ENCODE measurements around the gene PHOSPHO1. TPM values are rescaled to one million over a fixed set of nuclear protein-coding genes. Genes with fewer than 3 reads are reported as not detected.
"Not testable (repeated sequence)": the region's sequence is repeated elsewhere in the genome, so short reads cannot be mapped to it uniquely, and the experiment has no call there.

Gene PHOSPHO1
- total RNA-seq, 1 donor from 2014 or later, result 0.52 TPM

DNA sequence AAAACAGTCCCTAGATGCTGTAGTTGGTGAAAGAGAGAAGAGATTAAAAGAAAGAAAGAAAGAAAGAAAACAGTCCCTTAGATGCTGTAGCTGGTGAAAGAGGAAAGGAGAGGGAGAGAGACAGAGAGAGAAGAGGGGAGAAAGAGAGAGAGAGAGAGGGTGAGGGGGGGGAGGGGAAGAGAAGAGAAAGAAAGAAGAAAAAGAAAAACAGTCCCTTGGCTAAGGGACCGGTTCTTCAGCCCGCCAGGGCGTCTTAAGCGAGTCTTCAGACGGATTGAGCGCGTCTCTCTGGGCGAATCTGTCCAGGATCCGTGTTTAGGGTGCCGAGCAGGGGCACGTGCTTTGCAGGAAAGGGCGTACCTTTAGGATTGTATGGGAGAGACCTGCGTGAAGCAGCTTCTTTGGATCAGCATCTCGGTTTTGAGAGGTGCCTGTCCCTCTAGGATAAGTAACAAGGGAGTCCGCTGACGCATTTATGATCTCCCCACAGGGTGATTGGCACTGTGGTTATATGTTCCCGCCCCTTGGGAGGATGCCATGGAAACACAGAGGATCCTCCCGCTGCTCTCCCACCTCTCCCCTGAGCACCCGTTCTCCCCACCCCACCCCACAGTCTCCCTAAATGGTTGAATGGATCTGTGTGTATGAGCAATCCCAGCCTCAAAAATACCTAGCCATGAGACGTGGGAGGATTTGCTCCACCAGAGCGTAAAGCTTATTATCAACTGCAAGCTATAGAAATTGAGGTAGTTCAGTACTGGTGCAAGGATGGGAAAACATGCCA, 36.9 kb downstream of the PHOSPHO1 start:
- DNase-seq, result no peak
- H3K36me3 ChIP-seq, result no peaks in the 10 kb centered on the region
- H3K27me3 ChIP-seq (ENCODE audit: low read depth), result no peaks in the 10 kb centered on the region
- peak overlapping the region; percentile 77 for H3K4me3 ChIP-seq
- peak overlapping the region; percentile 97 for H3K27ac ChIP-seq (replicated peaks)
- no peak for TF ChIP-seq CTCF (IDR thresholded peaks at IDR 0.05; ENCODE audit: borderline replicate concordance)
- intact Hi-C loops (cut with micrococcal nuclease), result no loop called here
- peaks cover 20% of the 10 kb centered on the region for H3K4me1 ChIP-seq
- no peaks in the 10 kb centered on the region for H3K9me3 ChIP-seq (replicated peaks)

DNA sequence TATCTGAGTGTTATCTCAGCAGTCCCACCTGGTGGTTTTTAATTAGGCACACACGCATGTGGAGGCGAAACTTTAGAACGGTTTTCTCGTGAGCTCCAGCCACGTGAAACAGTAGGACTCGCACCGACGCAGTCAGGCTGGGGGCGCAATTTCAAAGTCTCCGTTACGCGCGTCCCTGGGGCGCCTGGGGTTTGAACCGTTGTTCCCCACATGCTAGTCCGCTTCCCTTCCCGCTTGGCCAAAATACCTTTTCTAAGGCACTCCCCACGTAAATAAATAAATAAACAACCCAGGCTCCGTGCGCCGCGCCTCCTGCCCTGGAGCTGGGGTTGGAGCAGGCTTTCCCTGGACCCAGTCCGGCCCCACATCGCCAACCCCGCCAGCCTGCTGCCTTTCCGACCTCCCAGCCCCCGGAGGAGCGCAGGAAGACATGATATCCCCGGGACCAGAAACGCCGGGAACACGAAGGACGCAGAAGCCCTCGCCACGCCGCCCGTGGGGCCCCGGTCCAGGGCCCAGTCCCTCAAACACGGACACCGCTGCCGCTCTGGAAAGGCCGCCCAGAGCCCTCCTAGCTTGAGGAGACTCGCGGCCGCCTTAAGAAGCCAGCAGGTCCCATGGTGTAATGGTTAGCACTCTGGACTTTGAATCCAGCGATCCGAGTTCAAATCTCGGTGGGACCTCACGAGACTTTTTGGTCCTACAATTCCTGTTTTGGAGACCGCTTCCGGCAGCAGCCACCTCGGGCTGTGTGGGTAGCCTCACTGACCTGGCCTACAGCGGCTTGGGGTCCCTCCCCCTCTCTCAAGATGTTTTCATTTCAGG, 38.5 kb downstream of the PHOSPHO1 start:
- Histone ChIP-seq H3K4me1 (peaks cover 20% of the 10 kb centered on the region), H3K4me3 (peak overlapping the region; percentile 77), H3K36me3 (no peaks in the 10 kb centered on the region), H3K27ac (replicated peaks) (peak overlapping the region; percentile 97), H3K27me3 (ENCODE audit: low read depth) (no peaks in the 10 kb centered on the region), H3K9me3 (replicated peaks) (no peaks in the 10 kb centered on the region)
- TF ChIP-seq CTCF (IDR thresholded peaks at IDR 0.05; ENCODE audit: borderline replicate concordance), result peak; percentile 43
- intact Hi-C loops (cut with micrococcal nuclease), result no loop called here
- peak; percentile 89 for DNase-seq

DNA sequence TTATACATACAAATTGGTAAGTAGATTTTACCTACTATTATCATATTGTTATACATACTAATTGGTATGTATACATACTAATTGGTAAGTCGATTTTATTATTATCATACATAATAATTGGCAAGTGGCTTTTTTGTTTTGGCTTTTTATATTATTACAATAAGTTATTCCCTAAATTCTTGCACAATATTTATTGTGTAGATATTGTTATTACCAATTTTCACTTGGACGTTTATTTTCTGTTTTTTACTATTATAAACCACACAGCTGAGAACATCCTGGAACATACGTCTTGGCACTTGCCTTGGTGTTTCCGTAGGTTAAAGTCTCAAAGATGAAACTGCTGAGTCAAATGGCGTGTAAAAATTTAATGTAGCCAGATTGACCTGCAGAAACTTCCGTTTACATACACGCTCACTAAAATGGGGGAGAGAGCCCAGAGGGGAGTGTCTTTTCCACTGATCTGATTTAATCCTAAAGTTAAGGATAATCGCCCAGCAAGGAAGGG, 39.1 kb downstream of the PHOSPHO1 start:
- Histone ChIP-seq H3K27me3 (ENCODE audit: low read depth) (no peaks in the 10 kb centered on the region), H3K9me3 (replicated peaks) (no peaks in the 10 kb centered on the region), H3K4me1 (peaks cover 20% of the 10 kb centered on the region), H3K27ac (replicated peaks) (peak overlapping the region; percentile 97), H3K36me3 (no peaks in the 10 kb centered on the region), H3K4me3 (peak overlapping the region; percentile 77)
- intact Hi-C loops (cut with micrococcal nuclease), result no loop called here
- no peak for TF ChIP-seq CTCF (IDR thresholded peaks at IDR 0.05; ENCODE audit: borderline replicate concordance)
- DNase-seq, result no peak

DNA sequence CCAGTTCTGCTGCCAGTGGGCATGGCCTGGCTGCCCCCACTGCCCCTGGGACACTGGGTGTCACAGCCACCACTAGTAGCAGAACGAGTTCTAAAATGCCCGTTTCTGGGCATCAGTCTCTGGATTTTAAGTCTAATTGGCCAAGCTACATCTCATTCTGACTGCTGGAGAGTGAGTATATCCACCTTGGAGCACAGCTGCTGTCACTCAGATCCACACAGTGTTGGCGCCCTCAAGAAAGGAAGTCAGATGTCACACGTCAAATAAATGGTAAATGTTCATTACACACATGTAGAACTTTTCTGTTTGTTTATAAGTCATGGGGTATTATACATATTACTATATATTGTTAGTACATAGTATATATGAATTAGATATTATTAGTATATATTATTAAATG, 39.7 kb downstream of the PHOSPHO1 start:
- Histone ChIP-seq H3K9me3 (replicated peaks) (peaks cover under 1% of the 10 kb centered on the region), H3K4me1 (peaks cover 20% of the 10 kb centered on the region), H3K27me3 (ENCODE audit: low read depth) (no peaks in the 10 kb centered on the region), H3K4me3 (no peak overlapping the region), H3K36me3 (no peaks in the 10 kb centered on the region), H3K27ac (replicated peaks) (no peak overlapping the region)
- DNase-seq, result no peak
- intact Hi-C loops (cut with micrococcal nuclease), result no loop called here
- TF ChIP-seq CTCF (IDR thresholded peaks at IDR 0.05; ENCODE audit: borderline replicate concordance), result no peak

DNA sequence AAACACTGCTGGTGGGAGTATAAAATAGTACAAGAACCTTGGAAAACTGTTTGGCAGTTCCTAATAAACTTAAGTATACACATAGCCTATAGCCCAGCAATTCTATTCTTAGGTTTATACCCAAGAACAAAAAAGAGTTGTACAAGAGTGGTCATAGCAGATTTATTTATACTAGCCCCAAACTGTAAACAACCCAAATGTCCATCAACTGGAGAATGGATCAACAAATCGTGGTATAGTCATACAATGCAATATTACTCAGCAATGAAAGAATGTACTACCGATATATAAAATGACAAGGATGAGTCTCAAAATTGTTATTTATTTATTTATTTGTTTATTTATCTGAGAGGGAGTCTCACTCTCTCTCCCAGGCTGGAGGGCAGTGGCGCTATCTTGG, 43.3 kb downstream of the PHOSPHO1 start:
- Histone ChIP-seq H3K27ac (replicated peaks) (no peak overlapping the region), H3K9me3 (replicated peaks) (peaks cover 14% of the 10 kb centered on the region), H3K27me3 (ENCODE audit: low read depth) (peaks cover 16% of the 10 kb centered on the region), H3K4me1 (peaks cover 8% of the 10 kb centered on the region), H3K36me3 (no peaks in the 10 kb centered on the region), H3K4me3 (no peak overlapping the region)
- intact Hi-C loops (cut with micrococcal nuclease), result no loop called here
- TF ChIP-seq CTCF (IDR thresholded peaks at IDR 0.05; ENCODE audit: borderline replicate concordance), result no peak
- no peak for DNase-seq

DNA sequence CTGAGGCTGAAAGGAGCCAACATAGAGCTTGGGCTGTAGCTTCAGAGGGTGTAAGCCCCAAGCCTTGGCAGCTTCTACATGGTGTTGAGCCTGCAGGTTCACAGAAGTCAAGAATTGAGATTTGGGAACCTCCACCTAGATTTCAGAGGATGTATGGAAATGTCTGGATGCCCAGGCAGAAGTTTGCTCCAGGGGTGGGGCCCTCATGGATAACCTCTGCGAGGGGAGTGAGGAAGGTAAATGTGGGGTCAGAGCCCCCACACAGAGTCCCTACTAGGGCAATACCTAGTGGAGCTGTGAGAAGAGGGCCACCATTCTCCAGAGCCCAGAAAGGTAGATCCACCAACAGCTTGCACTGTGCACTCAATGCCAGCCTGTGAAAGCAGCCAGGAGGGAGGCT, 45.2 kb downstream of the PHOSPHO1 start:
- intact Hi-C loops (cut with micrococcal nuclease); H3K4me3 ChIP-seq; DNase-seq; H3K36me3 ChIP-seq; H3K4me1 ChIP-seq; H3K27ac ChIP-seq (replicated peaks): not testable (repeated sequence)
- Histone ChIP-seq H3K27me3 (ENCODE audit: low read depth) (peaks cover 16% of the 10 kb centered on the region), H3K9me3 (replicated peaks) (peaks cover 14% of the 10 kb centered on the region)

GRCh38 chr17:49184522-49184921, 46.1 kb downstream of the PHOSPHO1 start:
- not testable (repeated sequence) for H3K4me3 ChIP-seq; H3K27ac ChIP-seq (replicated peaks); H3K4me1 ChIP-seq; H3K36me3 ChIP-seq; DNase-seq
- intact Hi-C loops (cut with micrococcal nuclease), result loop anchor here (5.0 kb wide), 1 partner anchor 43 kb away; no protein-coding TSS in a partner anchor
- Histone ChIP-seq H3K27me3 (ENCODE audit: low read depth) (peaks cover 16% of the 10 kb centered on the region), H3K9me3 (replicated peaks) (peaks cover 14% of the 10 kb centered on the region)
